Naive B cell (primary cell): Measurements from ENCODE around the gene ANKRA2. TPM values are rescaled to one million over a fixed set of nuclear protein-coding genes. Genes with fewer than 3 reads are reported as not detected.
"Not testable (repeated sequence)": the region's sequence is repeated elsewhere in the genome, so short reads cannot be mapped to it uniquely, and the experiment has no call there.

Experiments
- ATAC-seq, 2 donors: fragments of 150-1000 bp; cut with Tn5 transposase; 2 replicates each; pipeline ENCODE4 v1.10.0; 2021; ENCODE audit warnings: low read depth in 2 of 2, mild to moderate bottlenecking in 2 of 2, moderate library complexity in 2 of 2
- DNase-seq: peaks from one replicate; pipeline ENCODE4 v3.0.0; 2022
- H3K27ac Mint-ChIP-seq, 6 donors: one replicate each; pipeline ENCODE4 v1.8.0; 2020 to 2022; ENCODE audit warnings: mild to moderate bottlenecking in 6 of 6, mixed read lengths in 6 of 6, moderate library complexity in 5 of 6, inconsistent platforms in 2 of 6
- H3K27me3 Mint-ChIP-seq, 3 donors: one replicate each; pipeline ENCODE4 v1.8.0; 2021 to 2022; ENCODE audit warnings: mixed read lengths in 3 of 3, mild to moderate bottlenecking in 1 of 3
- H3K36me3 Mint-ChIP-seq, 2 donors: one replicate each; pipeline ENCODE4 v1.8.0; 2020 to 2022; ENCODE audit warnings: mixed read lengths in 2 of 2, inconsistent platforms in 1 of 2, mild to moderate bottlenecking in 1 of 2
- H3K4me1 Mint-ChIP-seq, 3 donors: one replicate each; pipeline ENCODE4 v1.8.0; 2020 to 2022; ENCODE audit warnings: mixed read lengths in 3 of 3, inconsistent platforms in 1 of 3, mild to moderate bottlenecking in 1 of 3, moderate library complexity in 1 of 3
- H3K4me3 Mint-ChIP-seq, 8 donors: one replicate each; pipeline ENCODE4 v1.8.0; 2020 to 2022; ENCODE audit warnings: mild to moderate bottlenecking in 8 of 8, mixed read lengths in 8 of 8, moderate library complexity in 8 of 8, inconsistent platforms in 2 of 8
- H3K9me3 Mint-ChIP-seq, 7 donors: one replicate each; pipeline ENCODE4 v1.8.0; 2020 to 2022; ENCODE audit warnings: mixed read lengths in 7 of 7, mild to moderate bottlenecking in 5 of 7, inconsistent platforms in 2 of 7, moderate library complexity in 1 of 7
- polyA plus RNA-seq, 6 donors: library from polyadenylated mRNA; unstranded; fragments of 300-500 nt; fragmentation: Illumina TruSeq; gene quantifications; one replicate each; pipeline ENCODE4 v1.2.3, GENCODE V29; 2021; ENCODE audit warnings: low read depth in 6 of 6

The ANKRA2 gene
- polyA plus RNA-seq, 6 donors from 2014 or later: 21.1 to 34.4 (median 26.3) TPM

DNA sequence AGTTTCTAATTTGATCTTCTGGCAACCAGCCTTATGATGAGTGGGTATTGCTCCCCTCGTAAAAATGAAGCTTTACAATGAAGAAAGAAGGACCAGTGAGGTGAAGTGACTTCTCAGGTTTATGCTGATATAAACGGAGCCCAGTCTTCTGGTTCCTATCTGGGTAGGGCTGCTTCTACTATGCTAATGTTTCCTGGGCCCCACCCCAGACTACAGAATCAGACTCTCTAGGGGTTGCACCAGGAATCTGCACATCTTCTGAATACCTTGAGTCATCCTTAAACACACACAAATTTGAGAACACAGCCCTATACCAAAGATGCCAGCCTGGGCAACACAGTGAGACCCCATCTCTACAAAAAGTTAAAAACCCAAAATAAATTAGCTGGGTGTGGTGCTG lies 51.0 kb downstream of the ANKRA2 start:
- Mint-ChIP-seq H3K4me3 (no peak overlapping the region), H3K27ac (no peak overlapping the region), H3K9me3 (no peaks in the 10 kb centered on the region), H3K4me1 (peaks cover 0 to 3% (median 3%) of the 10 kb centered on the region in 3 donors), H3K27me3 (no peaks in the 10 kb centered on the region), H3K36me3 (no peaks in the 10 kb centered on the region)
- ATAC-seq (no peak), DNase-seq (no peak)

- no peaks in the 10 kb centered on the region for H3K4me1 Mint-ChIP-seq
- H3K36me3 Mint-ChIP-seq: no peaks in the 10 kb centered on the region
- no peaks in the 10 kb centered on the region for H3K27me3 Mint-ChIP-seq
- DNase-seq (no peak), ATAC-seq (no peak)
- H3K9me3 Mint-ChIP-seq: no peaks in the 10 kb centered on the region
- H3K4me3 Mint-ChIP-seq: no peak overlapping the region
- no peak overlapping the region for H3K27ac Mint-ChIP-seq
Observed at GRCh38 chr5:73513996-73514395, 51.4 kb downstream of the ANKRA2 start.

GRCh38 chr5:73508521-73508920 lies 56.9 kb downstream of the ANKRA2 start:
- H3K4me3 Mint-ChIP-seq, H3K27me3 Mint-ChIP-seq, H3K27ac Mint-ChIP-seq, H3K9me3 Mint-ChIP-seq, DNase-seq, H3K36me3 Mint-ChIP-seq, H3K4me1 Mint-ChIP-seq: not testable (repeated sequence)
- ATAC-seq: peak; percentile 83 to 93

- peaks cover 0 to 2% (median 0%) of the 10 kb centered on the region in 3 donors for H3K4me1 Mint-ChIP-seq
- H3K4me3 Mint-ChIP-seq: no peak overlapping the region
- no peaks in the 10 kb centered on the region for H3K27me3 Mint-ChIP-seq
- H3K27ac Mint-ChIP-seq: peak overlapping the region in 1 of 6 donors; percentile 28
- no peaks in the 10 kb centered on the region for H3K36me3 Mint-ChIP-seq
- H3K9me3 Mint-ChIP-seq: no peaks in the 10 kb centered on the region
- ATAC-seq (no peak), DNase-seq (no peak)
Observed at GRCh38 chr5:73507062-73507461, 58.4 kb downstream of the ANKRA2 start.

- Mint-ChIP-seq H3K4me1 (peaks cover 2 to 3% (median 2%) of the 10 kb centered on the region in 3 donors), H3K4me3 (no peak overlapping the region), H3K9me3 (no peaks in the 10 kb centered on the region), H3K27ac (peak overlapping the region in 1 of 6 donors; percentile 60), H3K36me3 (peaks cover 1 to 2% of the 10 kb centered on the region in 2 donors), H3K27me3 (no peaks in the 10 kb centered on the region)
- DNase-seq (no peak), ATAC-seq (no peak)
Observed at GRCh38 chr5:73506459-73506955, 58.9 kb downstream of the ANKRA2 start.

Other genes with a start within 250 kb of the ANKRA2 start
- gene FOXD1, start 116.9 kb downstream of the ANKRA2 start, polyA plus RNA-seq: not detected
- gene BTF3, start 67.2 kb downstream of the ANKRA2 start, polyA plus RNA-seq: 100 to 1,000 TPM; 610 to 801 (median 671) TPM
- 10 to 100 TPM in 2 of 6 donors, 1 to 10 TPM in 4; 6.2 to 13.3 (median 8.0) TPM for gene UTP15, start 104 bp upstream of the ANKRA2 start, polyA plus RNA-seq
- not detected for gene ARHGEF28, start 60.6 kb upstream of the ANKRA2 start, polyA plus RNA-seq